GM19395 (cell line): ENCODE results near the gene DDX5.

Experiments
- ATAC-seq: cut with Tn5 transposase; IDR thresholded peaks from one replicate; pipeline ENCODE4 v1.9.1; 2021; ENCODE audit warnings: mild to moderate bottlenecking, moderate library complexity; ENCODE audit not compliant: unreplicated experiment

Gene DDX5

DNA sequence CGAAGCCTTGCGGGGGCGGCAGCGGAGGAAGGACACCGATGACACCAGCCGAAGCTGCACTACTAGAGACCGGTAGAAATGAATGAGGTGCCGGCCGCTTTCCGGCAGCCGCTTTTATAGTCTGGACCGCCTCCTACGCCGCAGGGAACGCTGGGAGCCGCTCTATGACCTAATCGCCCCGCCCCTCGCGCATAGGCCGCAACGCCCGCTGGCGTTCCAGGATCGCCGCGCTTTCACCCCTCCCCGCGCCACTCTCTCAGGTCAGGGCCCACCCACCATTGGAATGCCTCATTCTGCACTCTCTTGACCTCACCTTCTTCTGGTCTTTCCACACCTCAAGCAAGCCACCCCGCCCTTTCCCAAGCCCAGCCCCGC lies at the start of gene DDX5:
TSS of gene DDX5 (minus strand) at position 89 of the 375 bp plus-strand sequence. CDS start 170 bp downstream, outside the sequence.
- peak; percentile 69 for ATAC-seq

DNA sequence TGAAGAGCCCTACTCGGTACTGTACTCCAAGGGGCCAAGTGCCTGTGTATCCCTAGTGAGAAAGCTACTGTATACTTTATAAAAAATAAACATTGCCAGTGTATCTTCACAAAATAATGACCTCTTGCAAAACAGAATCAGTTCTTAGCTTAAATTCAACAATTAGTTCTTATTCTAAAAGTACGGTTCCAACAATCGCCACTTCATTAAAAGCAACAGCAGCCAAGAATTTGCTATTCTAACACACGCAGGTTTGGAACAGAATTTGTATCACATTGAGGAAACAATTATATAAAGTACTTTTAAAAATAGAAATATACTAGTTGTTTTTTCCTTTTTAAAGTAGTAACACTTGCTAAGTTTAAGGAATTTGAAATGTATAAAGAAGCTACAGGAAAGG lies 49.2 kb upstream of the DDX5 start:
- no peak for ATAC-seq

DNA sequence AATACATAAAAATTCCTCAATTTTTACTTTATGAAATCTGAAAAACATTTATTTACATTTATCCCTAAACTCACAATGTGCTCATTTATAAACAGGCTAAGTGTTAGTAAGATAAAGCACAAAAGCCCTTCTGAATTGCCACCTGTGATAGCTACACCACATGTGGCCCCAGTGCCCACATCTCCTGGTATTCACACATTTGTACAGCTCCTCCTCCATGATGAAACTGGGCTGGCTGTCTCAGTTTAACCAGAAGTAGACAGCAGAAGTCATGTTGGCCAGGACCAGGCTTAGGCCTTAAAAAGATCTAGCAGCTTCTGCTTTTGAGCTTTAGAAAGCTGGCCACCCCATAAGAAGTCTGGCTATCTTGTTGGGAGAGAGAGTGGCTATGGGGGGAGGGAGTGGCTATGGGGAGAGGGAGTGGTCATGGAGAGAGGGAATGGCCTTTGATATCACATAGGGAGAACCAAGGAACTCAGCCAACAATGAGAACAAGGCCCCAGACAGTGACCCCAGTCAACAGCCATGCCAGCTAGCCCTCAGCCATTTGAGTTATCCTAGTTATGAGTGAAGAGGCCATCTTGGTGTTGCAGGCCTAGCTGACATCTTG lies 48.0 kb upstream of the DDX5 start:
- ATAC-seq: no peak

DNA sequence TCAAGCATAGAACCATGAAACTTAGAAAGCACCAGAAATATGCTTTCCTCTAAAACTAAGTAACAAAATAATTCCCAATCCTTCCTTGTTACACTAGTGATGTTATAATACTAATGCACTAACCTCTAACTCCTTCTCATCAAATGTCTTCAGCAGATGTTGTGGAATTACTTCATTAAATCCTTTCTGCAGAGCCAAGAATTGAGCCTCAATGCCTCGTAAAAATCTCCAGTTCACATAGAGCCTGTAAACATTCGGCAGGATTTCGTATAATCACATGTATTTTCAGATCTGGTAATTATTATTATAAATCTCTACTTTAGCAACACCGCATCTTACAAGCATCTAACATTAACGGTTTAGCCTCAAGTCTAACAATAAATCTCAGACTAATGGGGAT lies 45.4 kb upstream of the DDX5 start:
- ATAC-seq: no peak

DNA sequence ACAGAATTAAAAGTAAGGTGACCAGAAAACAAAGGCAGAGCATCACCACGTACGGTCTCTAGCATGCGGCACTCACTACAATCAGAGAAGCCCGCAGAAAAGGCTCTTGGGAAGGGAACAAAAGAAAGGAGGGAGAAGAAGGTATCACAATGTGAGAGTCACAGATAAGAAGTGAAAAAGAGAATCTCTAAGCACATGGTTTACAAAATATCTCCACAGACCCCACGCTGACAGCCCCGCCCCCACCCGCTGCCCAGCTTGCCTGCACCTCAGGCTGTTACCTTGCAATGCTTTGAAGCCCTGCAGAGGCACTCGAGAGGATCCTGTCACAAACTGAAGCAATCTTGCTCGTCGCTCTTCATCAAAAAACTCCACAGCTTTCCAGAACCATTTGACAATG lies 41.2 kb upstream of the DDX5 start:
- no peak for ATAC-seq

DNA sequence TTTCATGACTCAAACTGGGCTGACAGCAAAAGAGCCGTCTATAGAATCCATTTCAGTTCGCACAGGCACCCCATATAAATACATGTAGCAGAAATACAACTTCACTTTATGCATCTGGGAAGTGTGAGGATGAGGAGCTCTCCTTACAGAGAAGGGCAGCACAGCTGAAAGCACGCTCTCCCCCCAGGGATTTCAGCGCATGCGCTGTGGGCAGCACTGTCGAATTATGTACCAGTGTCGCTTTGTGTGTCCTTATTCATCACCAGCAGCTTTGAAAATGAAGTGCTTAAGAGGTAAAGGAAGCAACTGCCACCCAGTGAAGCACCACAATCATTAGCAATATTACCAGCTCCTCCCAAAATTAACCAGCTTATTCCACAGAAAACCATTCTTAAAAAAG lies 40.6 kb upstream of the DDX5 start:
- ATAC-seq: no peak

DNA sequence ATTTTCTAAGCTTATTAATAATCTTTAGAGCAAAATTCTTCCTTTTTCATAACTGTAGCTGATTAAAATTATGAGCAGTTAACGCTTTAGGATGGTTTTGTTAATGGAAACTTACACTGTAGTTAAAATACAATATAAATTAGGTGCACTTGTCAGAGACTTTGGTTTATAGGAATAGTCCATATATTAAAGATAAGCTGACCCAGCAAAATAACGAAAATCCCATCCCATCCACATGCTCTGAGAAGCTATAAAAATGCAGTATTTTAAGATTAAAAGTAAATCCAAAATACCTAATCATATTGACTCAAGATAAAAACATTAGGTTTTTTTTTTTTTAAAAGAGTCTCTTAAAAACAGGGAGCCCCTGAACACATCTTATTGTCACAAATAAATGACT lies 38.7 kb upstream of the DDX5 start:
- ATAC-seq: no peak

DNA sequence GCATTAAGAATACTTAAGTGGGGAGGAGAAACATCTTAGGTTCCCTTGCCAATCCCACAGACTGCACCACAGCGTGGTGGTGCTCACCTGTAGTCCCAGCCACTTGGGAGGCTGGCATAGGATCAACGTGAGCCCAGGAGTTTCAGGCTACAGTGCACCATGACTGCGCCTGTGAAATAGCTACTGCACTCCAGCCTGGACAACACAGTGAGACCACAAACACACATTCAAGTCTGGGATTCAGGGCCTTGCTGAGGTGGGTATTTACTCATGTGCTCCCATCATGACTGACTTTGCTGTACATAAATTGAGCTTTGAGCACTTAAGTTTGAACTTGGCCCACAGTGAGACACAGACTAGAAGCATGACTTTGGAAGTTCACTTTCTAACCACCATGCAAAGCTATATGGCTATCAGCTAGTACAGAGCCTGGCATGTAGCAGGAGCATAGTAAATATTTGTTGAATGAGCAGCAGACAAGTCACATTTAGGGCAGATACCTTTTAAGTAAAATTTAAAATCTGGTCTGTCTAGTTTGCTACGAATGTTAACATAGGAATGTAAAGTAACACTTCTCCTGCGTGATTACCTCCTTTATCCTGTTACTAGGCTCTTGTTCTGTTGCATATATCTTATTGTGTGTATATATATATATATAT lies 34.2 kb upstream of the DDX5 start:
- no peak for ATAC-seq

DNA sequence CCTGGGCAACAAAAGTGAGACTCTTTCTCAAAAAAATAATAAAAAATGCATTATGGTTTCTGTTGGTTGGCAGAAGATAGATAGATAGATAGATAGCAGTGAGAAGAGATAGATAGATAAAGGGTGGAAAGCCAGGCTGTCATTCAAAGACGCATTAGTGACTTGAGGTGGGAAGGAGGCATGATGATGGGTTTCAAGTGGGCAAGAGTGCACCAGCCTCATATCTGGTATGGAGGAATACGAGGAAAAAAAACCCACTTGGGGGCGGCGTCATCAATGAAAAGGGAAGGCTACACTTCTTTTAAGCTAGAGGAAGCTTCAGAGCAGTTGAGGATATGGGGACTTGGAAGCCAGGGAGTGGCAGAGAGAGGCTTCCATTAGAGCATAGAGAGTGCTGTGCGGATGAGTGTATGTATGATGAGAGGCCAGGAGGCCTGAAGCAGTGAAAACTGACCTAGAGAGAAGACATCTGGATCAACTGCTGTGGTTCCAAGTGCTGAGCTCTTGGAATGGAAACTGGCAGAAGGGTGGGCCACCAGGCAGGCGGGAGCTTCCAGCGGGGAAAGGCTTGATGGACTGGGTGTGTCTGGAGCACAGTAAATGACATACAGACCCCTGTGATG lies 32.5 kb upstream of the DDX5 start:
- ATAC-seq: no peak

DNA sequence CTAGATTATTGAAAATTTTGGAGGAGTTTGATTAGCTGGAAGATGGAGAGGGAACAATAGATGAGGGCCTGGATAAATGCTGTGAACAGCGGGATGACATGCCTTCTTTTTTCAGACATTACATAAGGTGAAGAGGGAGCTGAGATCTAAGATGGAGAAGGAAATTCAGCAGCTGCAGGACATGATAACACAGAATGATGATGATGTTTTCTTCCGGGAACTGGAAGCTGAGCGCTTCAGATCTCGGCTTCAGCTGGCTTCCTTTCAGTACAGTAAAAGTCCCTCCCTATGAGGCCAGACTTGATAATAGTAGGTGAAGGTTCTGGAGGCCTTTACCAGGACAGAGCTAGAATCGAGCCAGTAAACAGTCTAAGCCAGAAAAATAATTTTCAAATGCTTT lies 31.4 kb upstream of the DDX5 start:
- ATAC-seq: no peak

DNA sequence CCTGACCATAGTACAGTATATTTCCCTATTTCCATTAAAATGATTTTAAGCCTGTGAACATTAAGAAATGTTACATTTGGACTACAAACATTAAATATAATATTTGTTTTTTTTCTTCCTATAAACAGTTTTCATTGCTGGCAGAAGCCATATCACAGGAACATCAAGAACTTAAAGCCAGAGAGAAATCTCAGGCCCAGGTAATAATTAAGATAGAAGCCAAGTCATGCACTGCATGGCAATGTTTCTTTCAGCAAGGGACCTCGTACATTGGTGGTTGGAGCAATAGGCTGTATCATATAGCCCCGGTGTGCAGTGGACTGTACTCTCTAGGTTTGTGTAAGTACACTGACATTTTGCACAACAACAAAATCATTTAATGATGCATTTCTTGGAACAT lies 30.8 kb upstream of the DDX5 start:
- ATAC-seq: no peak

DNA sequence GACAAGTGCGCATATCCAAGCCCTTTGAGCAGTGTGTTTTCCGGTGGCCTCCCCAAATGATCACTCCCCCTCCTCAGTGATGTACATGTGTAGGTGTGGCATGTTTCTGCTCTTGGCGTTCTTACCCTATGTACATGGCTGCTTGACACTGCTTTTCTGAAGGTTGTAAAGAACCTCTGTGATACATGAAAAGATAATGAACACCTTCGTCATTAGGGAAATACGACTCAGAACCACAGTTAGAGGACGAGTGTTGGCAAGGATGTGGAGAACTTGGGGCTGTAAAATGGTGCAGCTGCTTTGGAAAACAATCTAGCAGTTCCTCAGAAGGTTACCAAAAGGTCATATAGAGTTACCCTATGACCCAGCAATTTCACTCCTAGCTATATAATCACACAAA lies 29.3 kb upstream of the DDX5 start:
- ATAC-seq: no peak

DNA sequence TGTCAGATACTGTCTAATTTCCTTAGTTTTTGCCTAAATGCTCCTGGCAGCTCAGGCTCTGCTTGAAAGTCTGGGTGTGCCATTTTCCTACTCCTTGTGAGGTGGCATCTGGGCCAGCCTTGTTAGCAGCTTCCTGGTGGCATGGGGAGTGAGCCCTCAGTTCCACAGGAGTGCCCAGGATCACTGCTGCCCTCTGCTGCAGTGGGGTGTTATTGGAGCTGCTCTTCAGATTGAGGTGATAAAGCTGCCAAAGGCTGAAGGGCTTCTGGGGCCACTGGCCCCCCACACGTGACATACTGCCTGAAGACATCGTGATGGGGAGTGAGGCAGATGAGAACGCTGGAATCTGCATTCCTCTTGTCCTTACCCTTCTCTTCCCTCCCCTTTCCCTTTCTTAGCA lies 28.1 kb upstream of the DDX5 start:
- no peak for ATAC-seq

DNA sequence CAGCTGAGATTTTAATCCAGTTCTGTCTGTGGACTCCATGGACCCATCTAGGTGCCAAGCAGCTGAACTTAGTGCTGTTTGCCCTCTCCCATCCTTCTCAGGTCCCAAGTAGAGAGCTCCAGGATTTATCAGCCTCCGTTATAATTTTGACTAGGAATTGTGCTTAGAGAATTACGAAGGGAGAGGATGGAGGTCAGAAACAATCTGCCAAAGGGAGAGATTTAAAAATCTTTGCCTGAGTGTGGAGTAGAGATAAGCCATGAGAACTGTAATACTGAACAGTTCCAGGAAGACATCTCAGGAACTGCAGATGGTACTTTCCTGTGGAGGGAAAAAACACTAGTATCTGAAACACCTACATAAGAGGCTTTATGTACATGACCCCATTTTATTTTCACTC lies 27.7 kb upstream of the DDX5 start:
- ATAC-seq: no peak

DNA sequence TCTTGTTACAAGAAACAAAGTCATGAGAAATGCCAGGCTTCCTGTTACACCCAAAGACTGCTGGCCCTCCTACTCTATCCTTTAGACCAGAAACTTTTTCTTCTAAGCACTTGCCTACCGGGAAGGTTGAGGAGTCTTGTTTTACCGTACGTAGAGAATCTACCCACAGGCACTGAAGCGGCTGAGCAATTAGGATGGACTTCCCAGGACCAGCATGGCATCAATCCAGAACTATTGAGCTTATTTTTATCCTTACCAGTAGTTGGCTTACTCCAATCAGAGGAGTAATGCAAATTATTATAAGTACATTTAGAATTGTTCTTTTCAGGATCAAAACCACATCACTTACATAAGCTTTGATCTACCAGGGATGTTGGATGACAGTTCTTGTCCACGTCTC lies 26.3 kb upstream of the DDX5 start:
- no peak for ATAC-seq

DNA sequence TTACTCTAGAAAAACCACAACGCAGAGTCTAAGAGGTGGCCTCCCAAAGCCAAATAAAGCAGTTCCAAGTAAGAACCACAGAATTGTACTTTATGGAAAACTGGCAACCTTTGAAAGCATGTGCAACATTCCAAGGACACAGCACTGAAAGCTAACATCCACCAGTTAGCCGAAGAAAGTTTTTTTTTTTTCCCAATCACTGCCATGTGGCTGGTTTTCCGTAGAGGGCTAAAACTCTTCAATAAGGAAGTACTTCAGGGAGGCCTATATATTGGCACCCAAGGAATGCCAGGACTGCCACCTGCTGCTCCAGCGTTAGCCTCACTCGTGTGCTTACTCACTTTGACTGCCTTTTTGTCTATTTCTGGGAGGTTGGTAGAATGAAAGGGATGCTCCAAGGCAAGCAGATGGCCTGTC lies 25.9 kb upstream of the DDX5 start:
- ATAC-seq: no peak

DNA sequence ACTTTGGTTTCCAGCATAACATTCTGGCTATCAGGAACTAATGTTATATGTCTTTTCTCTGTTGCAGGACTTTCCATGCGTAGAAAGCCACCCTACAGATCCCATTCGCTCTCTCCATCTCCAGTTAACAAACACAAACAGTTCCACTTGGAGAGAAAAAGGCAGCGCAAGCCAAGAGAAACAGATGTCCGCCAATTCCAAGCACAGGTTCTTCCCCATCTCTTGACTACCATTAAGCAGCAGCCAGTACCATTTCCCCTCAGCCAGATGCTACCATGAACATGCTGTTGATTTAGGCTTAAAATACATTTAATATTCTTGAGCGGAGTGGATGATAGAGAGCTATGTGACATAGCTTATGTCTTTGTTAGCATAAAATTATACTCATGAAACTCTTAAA lies 23.1 kb upstream of the DDX5 start:
- no peak for ATAC-seq

DNA sequence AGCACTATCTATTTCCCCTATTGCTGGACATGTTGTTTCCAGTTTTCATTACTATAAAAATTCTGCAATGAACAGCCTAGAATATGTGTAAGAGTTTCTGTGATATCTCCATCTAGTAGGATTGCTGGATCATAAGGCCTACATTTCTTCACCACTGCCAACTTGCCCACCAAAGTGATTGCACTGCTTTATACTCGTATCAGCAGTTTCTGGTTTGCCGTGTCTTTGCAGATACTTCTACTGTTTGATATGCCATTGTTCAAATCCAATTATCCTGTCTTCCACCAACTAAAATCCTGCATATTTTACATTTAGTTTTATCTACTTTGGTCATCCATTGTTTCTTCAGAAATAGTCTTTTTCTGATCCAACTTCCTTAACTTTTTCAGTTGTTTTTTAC lies 21.8 kb upstream of the DDX5 start:
- no peak for ATAC-seq

DNA sequence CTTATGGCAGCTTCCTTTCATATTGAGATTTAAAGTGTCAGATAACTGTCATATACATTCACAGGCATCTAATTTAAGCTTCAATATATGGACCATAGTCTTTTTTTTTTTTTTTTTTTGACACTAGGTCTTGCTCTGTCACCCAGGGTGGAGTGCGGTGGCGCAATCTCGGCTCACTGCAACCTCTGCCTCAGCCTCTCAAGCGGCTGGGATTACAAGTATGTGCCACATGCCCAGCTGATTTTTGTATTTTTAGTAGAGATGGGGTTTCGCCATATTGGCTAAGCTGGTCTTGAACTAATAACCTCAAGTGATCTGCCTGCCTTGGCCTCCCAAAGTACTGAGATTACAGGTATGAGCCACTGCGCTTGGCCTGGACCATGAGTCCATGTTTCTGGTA lies 14.3 kb upstream of the DDX5 start:
- ATAC-seq: no peak

DNA sequence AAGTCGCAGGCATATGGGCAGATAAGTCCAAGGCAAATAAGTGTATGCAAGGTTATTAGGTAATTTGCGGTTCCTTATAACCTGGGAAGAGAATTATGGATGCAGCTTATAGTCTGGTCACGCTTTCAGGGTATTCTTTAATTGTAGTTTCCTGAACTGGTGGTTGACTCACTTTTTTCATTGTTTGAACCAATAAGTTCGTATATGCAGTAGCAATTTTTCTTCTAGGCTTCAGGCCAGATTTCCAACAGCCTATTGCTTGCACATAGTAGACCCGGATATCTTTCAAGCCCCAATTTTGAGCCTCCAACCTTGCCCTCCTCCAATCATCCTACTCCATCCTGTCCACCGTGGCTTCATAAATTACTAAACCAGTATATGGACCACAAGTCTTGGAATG lies 13.5 kb upstream of the DDX5 start:
- no peak for ATAC-seq

DNA sequence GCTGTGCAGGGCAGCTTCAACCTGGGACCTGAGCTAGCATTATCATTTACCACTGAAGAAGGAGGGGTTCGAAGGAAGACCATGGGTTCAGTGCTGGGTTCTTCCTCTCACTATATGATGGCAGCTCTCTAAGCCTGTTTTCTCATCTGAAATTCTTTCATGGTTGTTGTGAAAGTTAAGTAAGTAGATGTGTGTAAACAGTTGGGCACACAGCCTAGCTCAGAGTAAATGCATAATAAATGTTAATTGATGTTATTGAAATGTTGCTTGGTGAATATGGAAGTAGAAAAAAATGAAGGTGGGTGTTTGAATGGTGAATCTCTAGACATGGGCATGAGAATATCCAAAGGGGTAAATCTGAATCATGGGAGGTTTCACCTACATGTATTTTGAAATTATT lies 9.7 kb upstream of the DDX5 start:
- ATAC-seq: no peak

DNA sequence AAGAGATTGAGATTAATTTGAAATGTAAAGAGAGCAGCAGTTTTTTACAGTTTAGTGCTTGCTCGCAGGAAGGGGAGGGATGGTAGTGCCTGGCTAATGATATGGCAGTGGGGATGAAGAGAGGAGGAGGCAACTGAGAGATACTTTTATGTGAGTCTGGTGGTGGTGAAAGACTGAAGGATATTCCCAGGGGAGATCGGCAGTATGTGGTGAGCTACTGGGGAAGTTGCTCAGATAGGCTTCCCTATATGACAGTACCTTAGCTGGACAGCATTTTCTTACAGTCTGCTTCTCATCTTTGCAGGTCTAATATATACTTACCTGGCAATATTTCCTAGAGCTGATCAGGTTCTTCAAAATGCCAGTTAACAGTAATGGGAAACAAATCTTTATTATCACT lies 9.3 kb upstream of the DDX5 start:
- no peak for ATAC-seq

DNA sequence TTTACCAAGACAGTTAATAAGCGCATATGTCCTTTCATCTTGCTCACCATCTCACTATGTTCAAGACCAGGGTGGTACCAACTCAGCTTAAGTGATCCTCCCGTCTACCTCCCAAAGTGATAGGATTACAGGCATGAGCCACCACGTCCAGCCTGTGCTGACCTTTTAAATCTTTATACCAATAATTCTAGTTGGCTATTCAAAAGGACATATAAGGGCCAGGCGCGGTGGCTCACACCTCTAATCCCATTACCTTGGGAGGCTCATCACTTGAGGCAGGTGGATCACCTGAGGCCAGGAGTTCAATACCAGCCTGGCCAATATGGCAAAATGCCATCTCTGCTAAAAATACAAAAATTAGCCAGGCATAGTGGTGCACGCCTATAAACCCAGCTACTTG lies 3.1 kb upstream of the DDX5 start:
- no peak for ATAC-seq
